ENCODE data around the gene MAMDC2. TPM values are rescaled to one million over a fixed set of nuclear protein-coding genes. Genes with fewer than 3 reads are reported as not detected.

Gene MAMDC2
- total and polyA plus RNA-seq, 12 donors: 0.83 to 15.7 (median 5.0) TPM

GRCh38 chr9:70125621-70126263, 82.1 kb downstream of the MAMDC2 start:
- Histone ChIP-seq H3K27ac (peak overlapping the region in 1 of 5 donors; percentile 58), H3K9me3 (replicated peaks in 1 of 3) (no peaks in the 10 kb centered on the region), H3K27me3 (no peaks in the 10 kb centered on the region), H3K4me3 (no peak overlapping the region), H3K4me1 (replicated peaks in 1 of 2) (peaks cover 0 to 4% of the 10 kb centered on the region in 2 donors), H3K36me3 (replicated peaks in 1 of 2) (no peaks in the 10 kb centered on the region)
- intact Hi-C loops (cut with DNase I): no loop called here
- TF ChIP-seq POLR2A (IDR thresholded peaks at IDR 0.05) (no peak), CTCF (IDR thresholded peaks at IDR 0.05) (no peak)
- DNase-seq: no peak
- WGBS, 4 donors: 77 to 95% (median 91%) methylated on average over 4 of the region's 4 CpGs

- Histone ChIP-seq H3K4me3 (no peak overlapping the region), H3K27ac (peak overlapping the region in 1 of 5 donors; percentile 17), H3K4me1 (replicated peaks in 1 of 2) (no peaks in the 10 kb centered on the region), H3K9me3 (replicated peaks in 1 of 3) (no peaks in the 10 kb centered on the region), H3K36me3 (replicated peaks in 1 of 2) (no peaks in the 10 kb centered on the region), H3K27me3 (no peaks in the 10 kb centered on the region)
- DNase-seq: no peak
- TF ChIP-seq CTCF (IDR thresholded peaks at IDR 0.05): no peak
- no peak for TF ChIP-seq POLR2A (IDR thresholded peaks at IDR 0.05)
- 72 to 87% (median 80%) methylated on average over 6 of the region's 6 CpGs for WGBS, 4 donors
- intact Hi-C loops (cut with DNase I): no loop called here
These were observed 83.4 kb downstream of the MAMDC2 start for GRCh38 chr9:70127036-70127435.

GRCh38 chr9:70127540-70128416, 84.1 kb downstream of the MAMDC2 start:
- Histone ChIP-seq H3K27me3 (no peaks in the 10 kb centered on the region), H3K36me3 (replicated peaks in 1 of 2) (no peaks in the 10 kb centered on the region)
- intact Hi-C loops (cut with DNase I): no loop called here

More at GRCh38 chr9:70127540-70128416, 84.1 kb downstream of the MAMDC2 start:
- Histone ChIP-seq H3K9me3 (replicated peaks in 1 of 3) (no peaks in the 10 kb centered on the region), H3K27ac (peak overlapping the region in 1 of 5 donors; percentile 17), H3K4me1 (replicated peaks in 1 of 2) (no peaks in the 10 kb centered on the region), H3K4me3 (no peak overlapping the region)
- DNase-seq: no peak
- TF ChIP-seq CTCF (IDR thresholded peaks at IDR 0.05) (no peak), POLR2A (IDR thresholded peaks at IDR 0.05) (no peak)
- WGBS, 4 donors: 77 to 88% (median 82%) methylated on average over 7 of the region's 7 CpGs

Measured in adrenal gland (tissue), 12 donors.